GM18498 (cell line): ENCODE data around the gene CPNE2.
"Not testable (repeated sequence)": the region's sequence is repeated elsewhere in the genome, so short reads cannot be mapped to it uniquely, and the experiment has no call there.

Experiments
- ATAC-seq: cut with Tn5 transposase; IDR thresholded peaks from one replicate; pipeline ENCODE4 v1.9.1; 2021; ENCODE audit warnings: mild to moderate bottlenecking, moderate library complexity; ENCODE audit not compliant: unreplicated experiment

CPNE2 gene

GRCh38 chr16:57189527-57189926 lies 97.1 kb downstream of the CPNE2 start:
- ATAC-seq: not testable (repeated sequence)

GRCh38 chr16:57190136-57190535 lies 97.8 kb downstream of the CPNE2 start:
- no peak for ATAC-seq

- ATAC-seq: no peak
These were observed 98.7 kb downstream of the CPNE2 start for GRCh38 chr16:57191056-57191571.

DNA sequence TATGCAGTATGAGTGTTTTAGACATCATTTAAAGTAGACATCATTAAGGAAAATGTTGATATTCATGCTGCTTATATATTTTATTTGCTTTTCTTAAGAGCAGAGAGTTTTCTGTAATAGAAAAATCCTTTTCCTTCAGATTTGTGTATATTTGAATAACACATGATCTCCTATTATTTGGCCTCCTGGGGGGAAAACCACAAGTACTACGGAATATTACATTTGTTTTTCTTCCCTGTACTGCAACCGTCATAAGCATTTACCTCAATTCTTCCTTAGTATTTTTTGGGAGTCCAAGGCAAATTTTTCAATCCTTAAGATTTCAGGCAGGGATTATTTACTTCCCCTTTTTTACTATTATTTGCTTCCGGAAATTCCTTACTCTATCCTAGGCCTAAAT lies 99.8 kb downstream of the CPNE2 start:
- no peak for ATAC-seq

- ATAC-seq: peak; percentile 47
These were observed 100.5 kb downstream of the CPNE2 start for GRCh38 chr16:57192720-57193486.

DNA sequence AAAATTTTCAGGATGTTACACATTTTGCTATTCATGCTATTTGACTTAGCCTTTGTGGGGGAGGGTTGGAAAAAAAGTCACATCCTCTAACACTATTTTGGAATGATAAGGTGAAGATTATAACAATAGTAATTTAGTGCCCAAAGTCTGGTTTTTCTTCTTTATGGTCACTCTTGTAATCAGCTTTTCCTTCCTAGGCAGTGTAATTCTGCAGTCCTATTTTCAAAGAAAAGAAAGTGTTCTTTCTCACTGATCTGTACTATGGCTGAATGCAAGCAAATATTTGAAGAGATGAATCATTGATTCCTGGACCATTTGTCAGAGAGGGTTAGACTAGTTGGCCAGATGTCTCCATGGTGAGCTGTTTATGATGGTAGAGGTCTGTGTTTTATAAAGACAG lies 102.1 kb downstream of the CPNE2 start:
- no peak for ATAC-seq

DNA sequence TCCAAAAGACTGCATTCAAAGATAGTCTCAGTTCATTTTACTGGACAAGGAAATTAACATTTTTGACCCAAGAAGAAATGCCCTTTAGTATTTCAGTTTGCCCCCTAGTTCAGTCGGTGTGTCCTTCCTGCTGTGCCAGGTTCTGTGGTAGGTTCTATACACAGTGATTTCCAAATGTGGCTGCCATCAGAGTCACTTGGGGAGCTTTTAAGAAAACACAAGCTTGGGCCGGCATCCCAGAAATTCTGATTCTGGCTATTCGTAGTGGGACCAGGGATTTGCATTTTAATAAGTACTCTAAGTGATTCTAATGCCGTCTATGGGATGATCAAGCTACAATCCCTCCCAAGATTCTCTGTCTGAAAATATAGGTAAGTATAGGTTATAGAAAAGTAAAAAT lies 103.9 kb downstream of the CPNE2 start:
- ATAC-seq: no peak

DNA sequence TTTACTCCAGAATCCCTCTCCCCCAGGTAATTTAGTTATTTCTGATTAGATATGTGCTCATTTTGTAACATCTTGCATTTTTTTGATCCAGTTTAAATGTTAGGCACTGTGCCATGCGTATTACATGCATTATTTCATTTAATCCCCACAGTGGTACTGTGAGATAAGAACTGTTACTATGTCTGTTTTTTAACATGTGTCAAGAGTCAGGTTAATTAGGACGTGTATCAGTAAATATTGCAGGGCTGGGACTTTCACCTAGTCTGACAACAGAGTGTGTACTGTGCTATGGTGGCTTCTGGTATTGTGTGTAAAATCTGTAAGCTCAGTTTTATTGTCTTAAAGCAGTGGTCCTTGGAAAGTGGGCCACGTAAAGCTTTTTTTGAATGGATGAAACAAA lies 104.4 kb downstream of the CPNE2 start:
- ATAC-seq: no peak
